Measurements from ENCODE around the gene NQO2. TPM values are rescaled to one million over a fixed set of nuclear protein-coding genes. Genes with fewer than 3 reads are reported as not detected.

NQO2 gene
- total and polyA plus RNA-seq, 2 of the 13 experiments (the other 11 are each of a cell fraction or from before 2014, with no cell fraction given), result 32.2 to 56.5 TPM

- TF ChIP-seq NFAT5 (CRISPR knock-in tag; IDR thresholded peaks at IDR 0.05), result peak; percentile 59
- TF ChIP-seq ZNF253 (CRISPR knock-in tag; IDR thresholded peaks at IDR 0.05; ENCODE audit: borderline replicate concordance), result 0 out of 2 replicates have a peak, but pooled peaks have one; percentile 66
- TF ChIP-seq E2F1 (CRISPR knock-in tag; IDR thresholded peaks at IDR 0.05), result no peak; the same call in 1 of the 2 replicates
- TF ChIP-seq NFIC (IDR thresholded peaks at IDR 0.05; ENCODE audit: low read length), result no peak
- peak; percentile 12; the same call in 1 of the 2 replicates for TF ChIP-seq ZNF121 (CRISPR knock-in tag; IDR thresholded peaks at IDR 0.05)
- no peak for TF ChIP-seq ZBTB39 (CRISPR knock-in tag; IDR thresholded peaks at IDR 0.05)
- TF ChIP-seq ZBTB14 (CRISPR knock-in tag; IDR thresholded peaks at IDR 0.05), result no peak; the same call in 1 of the 2 replicates
- peak; percentile 83 for TF ChIP-seq ZNF205 (CRISPR knock-in tag; IDR thresholded peaks at IDR 0.05)
- peak; percentile 42; the same call in 1 of the 2 replicates for TF ChIP-seq PPARG (CRISPR knock-in tag; conservative IDR thresholded peaks at IDR 0.05)
- TF ChIP-seq HNRNPL (IDR thresholded peaks at IDR 0.05; ENCODE audit: low read depth, low read length), result peak; percentile 83
- TF ChIP-seq ZNF609 (CRISPR knock-in tag; IDR thresholded peaks at IDR 0.05; ENCODE audit: borderline replicate concordance), result peak; percentile 63; the same call in 1 of the 2 replicates
- TF ChIP-seq ZSCAN29 (CRISPR knock-in tag; conservative IDR thresholded peaks at IDR 0.05), result peak; percentile 49
Observed at GRCh38 chr6:2988426-2989331, 11.0 kb upstream of the NQO2 start (continued).
